Karpas-422 (cell line): ENCODE measurements around the gene SEMA3A. TPM values are rescaled to one million over a fixed set of nuclear protein-coding genes. Genes with fewer than 3 reads are reported as not detected.

ENCODE experiments used
- DNase-seq: peaks from one replicate; pipeline ENCODE4 v3.0.0-alpha.2; 2015
- H2AFZ ChIP-seq: fragments of 200-600 bp; sonication (generic); 2 replicates; pipeline ENCODE4 v1.6.1; 2014; ENCODE audit warnings: antibody characterized with exemption, low read length, mixed read lengths
- H3K27ac ChIP-seq: fragments of 200-600 bp; sonication (generic); 2 replicates; pipeline ENCODE4 v1.5.1; 2014; ENCODE audit warnings: mild to moderate bottlenecking, low read length, moderate library complexity
- H3K27me3 ChIP-seq: fragments of 200-600 bp; sonication (generic); 2 replicates; pipeline ENCODE4 v1.6.1; 2014; ENCODE audit warnings: low read length, mixed read lengths
- H3K36me3 ChIP-seq: fragments of 200-600 bp; sonication (generic); 2 replicates; pipeline ENCODE4 v1.6.1; 2014; ENCODE audit warnings: low read length, mixed read lengths; ENCODE audit not compliant: insufficient read depth
- H3K4me1 ChIP-seq: fragments of 200-600 bp; sonication (generic); 2 replicates; pipeline ENCODE4 v1.6.1; 2014; ENCODE audit warnings: mild to moderate bottlenecking, low read length, mixed read lengths
- H3K4me2 ChIP-seq: fragments of 200-600 bp; sonication (generic); 2 replicates; pipeline ENCODE4 v1.6.1; 2014; ENCODE audit warnings: low read length, low read depth, mild to moderate bottlenecking; ENCODE audit not compliant: poor library complexity, severe bottlenecking
- H3K4me3 ChIP-seq: fragments of 200-600 bp; sonication (generic); 2 replicates; pipeline ENCODE4 v1.5.1; 2014; ENCODE audit warnings: mild to moderate bottlenecking, antibody characterized with exemption, low read length, mixed read lengths
- H3K79me2 ChIP-seq: fragments of 200-600 bp; sonication (generic); 2 replicates; pipeline ENCODE4 v1.6.1; 2014; ENCODE audit warnings: mild to moderate bottlenecking, low read length, mixed read lengths
- H3K9ac ChIP-seq: fragments of 200-600 bp; sonication (generic); 2 replicates; pipeline ENCODE4 v1.6.0; 2014; ENCODE audit warnings: low read length
- H3K9me2 ChIP-seq: fragments of 200-600 bp; sonication (generic), shearing (Covaris generic); replicated peaks from 2 replicates; pipeline ENCODE4 v1.6.0; 2014; ENCODE audit warnings: mild to moderate bottlenecking, low read length, moderate library complexity; ENCODE audit not compliant: insufficient read depth
- H3K9me3 ChIP-seq: fragments of 300-700, 200-600 bp; sonication (generic); 2 replicates; pipeline ENCODE4 v1.6.1; 2014; ENCODE audit warnings: low read length, mixed read lengths
- H4K20me1 ChIP-seq: fragments of 200-600 bp; sonication (generic); 2 replicates; pipeline ENCODE4 v1.6.1; 2014; ENCODE audit warnings: mild to moderate bottlenecking, antibody characterized with exemption, low read length, low read depth; ENCODE audit not compliant: insufficient read depth
- total RNA-seq: library from RNA; depleted of rRNA; stranded (reverse); fragments of >200 nt; shearing (Covaris generic); gene quantifications from 2 replicates; pipeline ENCODE4 v1.2.3, GENCODE V29; 2014; ENCODE audit warnings: low replicate concordance

Gene SEMA3A
- total RNA-seq, 1 experiment from 2014 or later: not detected

GRCh38 chr7:83908526-83908925, 286.1 kb downstream of the SEMA3A start:
- H3K4me2 ChIP-seq: no peak overlapping the region
- no peak overlapping the region for H3K9ac ChIP-seq
- H3K4me3 ChIP-seq: no peak overlapping the region
- H3K36me3 ChIP-seq: no peaks in the 10 kb centered on the region
- H2AFZ ChIP-seq: no peak overlapping the region
- no peak for DNase-seq
- H3K9me2 ChIP-seq: no peaks in the 10 kb centered on the region
- no peaks in the 10 kb centered on the region for H4K20me1 ChIP-seq
- H3K9me3 ChIP-seq: peaks cover 14% of the 10 kb centered on the region
- H3K27ac ChIP-seq: no peak overlapping the region
- H3K79me2 ChIP-seq: no peaks in the 10 kb centered on the region
- no peaks in the 10 kb centered on the region for H3K27me3 ChIP-seq
- H3K4me1 ChIP-seq: no peaks in the 10 kb centered on the region
